ENCODE data around the gene ZNF419.

Gene ZNF419

GRCh38 chr19:57537953-57538547 lies 50.5 kb downstream of the ZNF419 start:
- no peak for DNase-seq

All from suppressor macrophage treated with lipopolysaccharide for 4 hours (primary cell).